HepG2 (cell line): ENCODE data around the gene CAPN15. TPM values are rescaled to one million over a fixed set of nuclear protein-coding genes. Genes with fewer than 3 reads are reported as not detected.

Experiments
- ATAC-seq: fragments of 200-7000 bp; cut with Tn5 transposase; 3 replicates; pipeline ENCODE4 v1.9.1; 2020; ENCODE audit warnings: mild to moderate bottlenecking, moderate library complexity
- BruUV-seq: library from RNA; stranded (reverse); fragments of 400-500 nt; replicated peaks from 2 replicates; lab custom pipeline; 2021; lab: Mats Ljungman, UMichigan
- CTCF ChIA-PET: fragments of 300-600 bp; formaldehyde crosslinking; extraction: SDS; loops from one replicate; lab custom pipeline; 2021; ENCODE audit warnings: low total read pairs, inconsistent platforms, low intra/inter-chr PET ratio; lab: Yijun Ruan, JAX
- POLR2A ChIA-PET: fragments of 350-600 bp; sonication (Branson Sonifier 250); formaldehyde crosslinking; loops from one replicate; lab custom pipeline; 2020; ENCODE audit warnings: antibody characterized with exemption, inconsistent platforms; lab: Yijun Ruan, JAX
- DNase-seq: peaks from one replicate; pipeline ENCODE4 v3.0.0-alpha.2; 2015; ENCODE audit warnings: low spot score
- FAIRE-seq: peaks from 3 replicates; lab custom pipeline; 2011; peaks lifted over from hg19 to GRCh38; lab: Jason Lieb, UNC
- H2AFZ ChIP-seq: one replicate; pipeline ENCODE4 v1.6.1; 2011; ENCODE audit warnings: low read length, inconsistent platforms
- H3K27ac ChIP-seq: fragments of 300-600 bp; 3 replicates; pipeline ENCODE4 v1.8.0; 2011; ENCODE audit warnings: mixed run types, mild to moderate bottlenecking, mixed read lengths, low read length, inconsistent platforms; ENCODE audit not compliant: insufficient read depth; ENCODE audit errors: extremely low read length
- H3K27me3 ChIP-seq, 2 experiments: fragments of 200-600 bp in 1 of 2; 2 replicates in 1 of 2; 3 replicates in 1 of 2; pipeline versions ENCODE4 v1.6.0 to v1.8.0; 2011; ENCODE audit warnings: low read length in 2 of 2, mild to moderate bottlenecking in 2 of 2, moderate library complexity in 2 of 2, inconsistent platforms in 1 of 2; ENCODE audit not compliant: insufficient read depth in 2 of 2, control insufficient read depth in 1 of 2
- H3K36me3 ChIP-seq, 2 experiments: fragments of 200-600 bp in 1 of 2; replicated peaks in 1 of 2; 2 replicates in 1 of 2; 3 replicates in 1 of 2; pipeline versions ENCODE4 v1.5.1 to v1.8.0; 2011; ENCODE audit warnings: low read length in 2 of 2, inconsistent platforms in 1 of 2; ENCODE audit not compliant: insufficient read depth in 2 of 2, control insufficient read depth in 1 of 2
- H3K4me1 ChIP-seq: 2 replicates; pipeline ENCODE4 v1.5.1; 2012; ENCODE audit warnings: low read length, inconsistent platforms; ENCODE audit not compliant: insufficient read depth
- H3K4me2 ChIP-seq: 2 replicates; pipeline ENCODE4 v1.6.0; 2011; ENCODE audit warnings: low read depth, low read length, inconsistent platforms
- H3K4me3 ChIP-seq, 3 experiments: fragments of 200-600 bp in 1 of 3; sonication (generic), shearing (Covaris generic) in 1 of 3; replicated peaks in 1 of 3; 2 replicates each; pipeline ENCODE4 v1.5.1; 2011 to 2016; ENCODE audit warnings: low read length in 3 of 3, inconsistent platforms in 2 of 3, low read depth in 2 of 3, mild to moderate bottlenecking in 2 of 3, control low read depth in 1 of 3, mixed read lengths in 1 of 3; ENCODE audit not compliant: insufficient read depth in 1 of 3
- H3K79me2 ChIP-seq: one replicate; pipeline ENCODE4 v1.6.1; 2011; ENCODE audit warnings: low read length, inconsistent platforms; ENCODE audit not compliant: insufficient read depth
- H3K9ac ChIP-seq: 2 replicates; pipeline ENCODE4 v1.6.0; 2011; ENCODE audit warnings: mild to moderate bottlenecking, low read depth, low read length, inconsistent platforms; ENCODE audit not compliant: insufficient read depth
- H3K9me3 ChIP-seq: 2 replicates; pipeline ENCODE4 v1.5.1; 2012; ENCODE audit warnings: mild to moderate bottlenecking, low read length
- H4K20me1 ChIP-seq: 2 replicates; pipeline ENCODE4 v1.6.0; 2011; ENCODE audit warnings: inconsistent platforms, mild to moderate bottlenecking, low read length, moderate library complexity; ENCODE audit not compliant: insufficient read depth
- GTF3A ChIP-seq: sonication (generic); formaldehyde crosslinking; conservative IDR thresholded peaks from 2 replicates; pipeline ENCODE4 v1.4.0; 2020; ENCODE audit warnings: mild to moderate bottlenecking, missing genetic modification reagents
- HOMEZ ChIP-seq: IDR thresholded peaks from 2 replicates; pipeline ENCODE4 v1.6.1; 2016; ENCODE audit warnings: low read depth
- MAF1 ChIP-seq: sonication (generic); formaldehyde crosslinking; IDR thresholded peaks from 2 replicates; pipeline ENCODE4 v1.5.0; 2020; ENCODE audit warnings: missing genetic modification reagents, borderline replicate concordance
- RNF2 ChIP-seq: fragments of 450-650 bp; conservative IDR thresholded peaks from 2 replicates; pipeline ENCODE4 v1.6.1; 2016; ENCODE audit warnings: low read depth
- SKIL ChIP-seq: sonication (generic); formaldehyde crosslinking; IDR thresholded peaks from 2 replicates; pipeline ENCODE4 v1.8.0; 2022; ENCODE audit warnings: missing genetic modification reagents, mild to moderate bottlenecking, moderate library complexity, borderline replicate concordance
- SOX6 ChIP-seq, 2 experiments: fragments of 450-650 bp in 1 of 2; sonication (generic) in 1 of 2; formaldehyde crosslinking in 1 of 2; IDR thresholded peaks; 2 replicates each; pipeline versions ENCODE4 v1.4.0 to v1.6.1; 2017 to 2020; ENCODE audit warnings: antibody characterized with exemption in 1 of 2, mild to moderate bottlenecking in 1 of 2, missing genetic modification reagents in 1 of 2
- ZBTB7A ChIP-seq: sonication (generic); formaldehyde crosslinking; IDR thresholded peaks from 2 replicates; pipeline ENCODE4 v1.8.0; 2022; ENCODE audit warnings: mild to moderate bottlenecking, missing genetic modification reagents
- ZNF343 ChIP-seq: sonication (generic); formaldehyde crosslinking; IDR thresholded peaks from 2 replicates; pipeline ENCODE4 v1.4.0; 2020; ENCODE audit warnings: mild to moderate bottlenecking, missing genetic modification reagents
- ZNF354B ChIP-seq: sonication (generic); formaldehyde crosslinking; IDR thresholded peaks from 2 replicates; pipeline ENCODE4 v1.8.0; 2022; ENCODE audit warnings: mild to moderate bottlenecking, missing genetic modification reagents
- ZNF737 ChIP-seq: sonication (generic); formaldehyde crosslinking; IDR thresholded peaks from 2 replicates; pipeline ENCODE4 v1.5.0; 2020; ENCODE audit warnings: missing genetic modification reagents, mild to moderate bottlenecking, borderline replicate concordance
- ZSCAN5A ChIP-seq: sonication (generic); formaldehyde crosslinking; IDR thresholded peaks from 2 replicates; pipeline ENCODE4 v1.8.0; 2022; ENCODE audit warnings: mild to moderate bottlenecking, missing genetic modification reagents, borderline replicate concordance
- WGBS: methylation state at CpG from one replicate; pipeline ENCODE4 v1.1.6; 2017; ENCODE audit warnings: low lambda C conversion rate; 5-methylcytosine and 5-hydroxymethylcytosine counted together
- in situ Hi-C: cut with HindIII; loops from 2 replicates; pipeline ENCODE4 v1.10.0; 2017; ENCODE audit warnings: low pct_unique_long_range_greater_than_20kb; ENCODE audit not compliant: extremely low pct_ligation_motif_present
- intact Hi-C: fragments of 100-400 bp; cut with micrococcal nuclease; formaldehyde crosslinking; loops from one replicate; pipeline ENCODE4 v1.10.0; 2022; ENCODE audit not compliant: unreplicated experiment
- polyA plus RNA-seq, 8 experiments: library from polyadenylated mRNA; depleted of rRNA in 3 of 8; stranded (reverse) in 7 of 8; unstranded in 1 of 8; fragments of >200 nt; fragmentation: Illumina TruSeq in 4 of 8; extraction: Trizol in 4 of 8; gene quantifications; 2 replicates each; pipeline versions ENCODE4 v1.2.1 to v1.2.3, GENCODE V29; 2011 to 2016; ENCODE audit warnings: low read depth in 4 of 8, missing spikeins in 1 of 8, mixed read lengths in 1 of 8; ENCODE audit not compliant: insufficient read depth in 1 of 8
- total RNA-seq, 5 experiments: library from RNA; depleted of rRNA; stranded (reverse); fragments of >200 nt; fragmentation: Illumina TruSeq; extraction: Trizol; gene quantifications; 2 replicates each; pipeline ENCODE4 v1.2.3, GENCODE V29; 2016; ENCODE audit warnings: low read depth in 1 of 5
- TF ChIP-seq, protein P1 (sequence below): sonication (generic); formaldehyde crosslinking; IDR thresholded peaks from 2 replicates; pipeline ENCODE4 v1.4.0; 2020; ENCODE audit warnings: low read depth, mild to moderate bottlenecking, missing genetic modification reagents
- TF ChIP-seq, protein P2 (sequence below): sonication (generic); formaldehyde crosslinking; IDR thresholded peaks from 2 replicates; pipeline ENCODE4 v1.5.0; 2020; ENCODE audit warnings: mild to moderate bottlenecking, missing genetic modification reagents, moderate library complexity

Gene CAPN15
- total and polyA plus RNA-seq, 2 of the 13 experiments (the other 11 are each of a cell fraction or from before 2014, with no cell fraction given): 14.9 to 24.5 TPM

- no peak overlapping the region for H3K9ac ChIP-seq
- H3K4me1 ChIP-seq: peaks cover 36% of the 10 kb centered on the region
- H3K4me3 ChIP-seq: no peak overlapping the region
- H4K20me1 ChIP-seq: no peaks in the 10 kb centered on the region
- no peak overlapping the region for H3K27ac ChIP-seq
- WGBS: 98% methylated on average over 16 of the region's 35 CpGs
- H3K79me2 ChIP-seq: no peaks in the 10 kb centered on the region
- DNase-seq (no peak), FAIRE-seq (no peak), ATAC-seq (no peak)
- no peak overlapping the region for H2AFZ ChIP-seq
- BruUV-seq: no TSS peak
- ChIA-PET CTCF (no interaction called here), POLR2A (interaction anchor here (0.5 kb wide), 1 partner anchor 429 kb away, joined by 3 read pairs; no protein-coding TSS in a partner anchor)
- in situ Hi-C loops (no loop called here), intact Hi-C loops (no loop called here)
- no peaks in the 10 kb centered on the region for H3K9me3 ChIP-seq
- 0 out of 5 replicates have a peak, but pooled peaks cover 0 to 1% of the 10 kb centered on the region in 2 experiments for H3K27me3 ChIP-seq
- TF ChIP-seq, protein P1, sequence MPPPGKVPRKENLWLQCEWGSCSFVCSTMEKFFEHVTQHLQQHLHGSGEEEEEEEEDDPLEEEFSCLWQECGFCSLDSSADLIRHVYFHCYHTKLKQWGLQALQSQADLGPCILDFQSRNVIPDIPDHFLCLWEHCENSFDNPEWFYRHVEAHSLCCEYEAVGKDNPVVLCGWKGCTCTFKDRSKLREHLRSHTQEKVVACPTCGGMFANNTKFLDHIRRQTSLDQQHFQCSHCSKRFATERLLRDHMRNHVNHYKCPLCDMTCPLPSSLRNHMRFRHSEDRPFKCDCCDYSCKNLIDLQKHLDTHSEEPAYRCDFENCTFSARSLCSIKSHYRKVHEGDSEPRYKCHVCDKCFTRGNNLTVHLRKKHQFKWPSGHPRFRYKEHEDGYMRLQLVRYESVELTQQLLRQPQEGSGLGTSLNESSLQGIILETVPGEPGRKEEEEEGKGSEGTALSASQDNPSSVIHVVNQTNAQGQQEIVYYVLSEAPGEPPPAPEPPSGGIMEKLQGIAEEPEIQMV (CRISPR knock-in tag): no peak
- TF ChIP-seq RNF2 (no peak), GTF3A (no peak), SOX6 (IDR thresholded peaks at IDR 0.05) (no peak), SOX6 (CRISPR knock-in tag; IDR thresholded peaks at IDR 0.05) (no peak), ZNF343 (CRISPR knock-in tag) (no peak), MAF1 (no peak), ZNF737 (CRISPR knock-in tag) (no peak), ZNF354B (CRISPR knock-in tag) (no peak), SKIL (CRISPR knock-in tag) (no peak), ZBTB7A (CRISPR knock-in tag) (no peak), HOMEZ (CRISPR knock-in tag) (no peak), ZSCAN5A (CRISPR knock-in tag) (no peak)
- TF ChIP-seq, protein P2, sequence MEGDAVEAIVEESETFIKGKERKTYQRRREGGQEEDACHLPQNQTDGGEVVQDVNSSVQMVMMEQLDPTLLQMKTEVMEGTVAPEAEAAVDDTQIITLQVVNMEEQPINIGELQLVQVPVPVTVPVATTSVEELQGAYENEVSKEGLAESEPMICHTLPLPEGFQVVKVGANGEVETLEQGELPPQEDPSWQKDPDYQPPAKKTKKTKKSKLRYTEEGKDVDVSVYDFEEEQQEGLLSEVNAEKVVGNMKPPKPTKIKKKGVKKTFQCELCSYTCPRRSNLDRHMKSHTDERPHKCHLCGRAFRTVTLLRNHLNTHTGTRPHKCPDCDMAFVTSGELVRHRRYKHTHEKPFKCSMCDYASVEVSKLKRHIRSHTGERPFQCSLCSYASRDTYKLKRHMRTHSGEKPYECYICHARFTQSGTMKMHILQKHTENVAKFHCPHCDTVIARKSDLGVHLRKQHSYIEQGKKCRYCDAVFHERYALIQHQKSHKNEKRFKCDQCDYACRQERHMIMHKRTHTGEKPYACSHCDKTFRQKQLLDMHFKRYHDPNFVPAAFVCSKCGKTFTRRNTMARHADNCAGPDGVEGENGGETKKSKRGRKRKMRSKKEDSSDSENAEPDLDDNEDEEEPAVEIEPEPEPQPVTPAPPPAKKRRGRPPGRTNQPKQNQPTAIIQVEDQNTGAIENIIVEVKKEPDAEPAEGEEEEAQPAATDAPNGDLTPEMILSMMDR (CRISPR knock-in tag): no peak
- H3K36me3 ChIP-seq: peaks cover 4 to 8% of the 10 kb centered on the region in 2 experiments; a peak in 2 of 5 replicates
- no peak overlapping the region for H3K4me2 ChIP-seq
Observed at GRCh38 chr16:552171-552570, 24.7 kb downstream of the CAPN15 start.
